Midbrain (tissue), 1 donor: Measurements from ENCODE around the gene TM4SF18.

Source experiments
- DNase-seq: peaks from one replicate; lab custom pipeline; 2025; lab: John Stamatoyannopoulos, UW

The TM4SF18 gene

DNA sequence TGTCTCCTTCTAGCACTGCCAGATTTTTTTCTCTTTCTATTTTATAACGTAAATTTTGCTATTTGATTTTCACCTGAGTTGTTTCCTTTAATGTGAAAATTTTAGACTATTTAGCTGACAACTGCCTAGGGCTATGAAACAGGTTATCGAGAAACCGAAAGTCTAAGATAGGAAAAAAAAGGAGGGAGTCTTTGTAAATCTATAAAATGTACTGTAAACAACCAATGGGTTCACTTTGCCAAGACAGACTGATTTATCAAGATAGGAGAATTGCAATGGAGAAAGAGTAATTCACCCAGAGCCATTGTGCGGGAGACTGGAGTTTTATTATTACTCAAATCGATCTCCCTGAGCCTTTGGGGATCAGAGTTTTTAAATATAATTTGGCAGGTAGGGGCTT is 50.0 kb downstream of the TM4SF18 start:
- no peak for DNase-seq

DNA sequence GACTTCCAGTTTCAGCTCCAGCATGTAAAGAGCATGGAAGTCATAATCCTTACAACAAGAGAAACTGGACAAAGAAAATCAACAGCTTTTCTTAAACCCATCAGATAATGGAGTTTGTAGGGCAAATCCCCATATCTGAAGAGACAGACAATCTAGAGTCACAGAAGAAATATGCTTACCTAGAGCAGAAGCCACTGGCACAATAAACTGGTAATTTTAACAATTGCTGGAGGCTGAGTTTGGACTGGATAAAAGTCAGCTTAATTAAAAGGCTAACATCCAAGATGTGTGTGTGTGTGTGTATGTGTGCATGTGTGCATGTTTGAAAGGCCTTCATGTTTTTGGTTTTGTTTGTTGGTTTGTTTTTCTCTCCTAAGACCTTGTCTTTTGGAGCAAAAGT is 50.6 kb downstream of the TM4SF18 start:
- DNase-seq, result no peak

DNA sequence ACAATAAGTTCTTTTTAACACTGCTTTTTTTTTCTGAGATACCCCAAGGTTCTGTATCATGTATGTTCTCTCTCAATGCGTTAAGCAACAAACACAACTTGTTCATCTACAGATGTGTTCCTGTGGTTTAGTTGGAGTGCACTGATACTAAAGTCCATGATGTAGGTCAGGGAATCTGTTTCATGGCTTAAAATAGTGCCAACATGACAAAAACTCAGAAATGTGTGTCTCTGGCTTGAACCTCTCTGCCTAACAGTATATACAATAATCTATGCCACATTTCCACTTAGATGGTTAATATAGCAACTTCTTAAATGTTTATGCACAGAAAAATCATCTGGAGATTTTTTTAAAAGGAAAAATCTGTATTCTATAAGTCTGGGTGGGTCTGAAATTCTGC is 51.1 kb downstream of the TM4SF18 start:
- DNase-seq, result no peak

DNA sequence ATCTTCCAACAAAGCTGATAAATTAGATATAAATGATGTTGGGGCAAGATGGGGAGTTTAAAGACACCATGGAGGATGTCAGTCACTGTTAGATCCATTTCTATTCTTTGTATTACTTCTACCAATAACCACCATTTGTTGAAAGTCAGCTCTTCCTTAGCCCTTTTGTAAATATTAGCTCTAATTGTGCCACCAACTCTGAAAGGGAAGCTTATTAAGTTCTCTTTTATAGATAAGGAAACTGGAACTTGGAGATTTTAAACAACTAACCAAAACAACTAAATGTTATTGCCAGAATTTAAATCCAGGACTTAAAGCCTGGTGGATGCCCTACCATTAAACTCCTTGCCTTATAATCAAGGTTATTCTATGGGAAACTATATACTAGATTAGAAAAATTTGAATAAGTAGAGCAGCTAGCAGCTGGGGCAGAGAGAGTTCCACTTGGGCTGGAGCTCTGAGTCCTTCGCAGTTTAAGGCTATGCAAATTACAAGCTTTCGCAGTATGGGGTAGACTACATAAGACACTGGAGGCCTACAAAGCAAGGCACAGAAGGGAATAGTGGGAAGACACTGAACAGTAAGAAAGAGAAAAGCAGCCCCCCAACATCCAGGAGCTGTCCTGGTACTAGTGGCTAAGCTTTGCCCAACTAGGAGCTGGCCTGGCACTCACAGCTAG is 52.6 kb downstream of the TM4SF18 start:
- DNase-seq, result no peak

DNA sequence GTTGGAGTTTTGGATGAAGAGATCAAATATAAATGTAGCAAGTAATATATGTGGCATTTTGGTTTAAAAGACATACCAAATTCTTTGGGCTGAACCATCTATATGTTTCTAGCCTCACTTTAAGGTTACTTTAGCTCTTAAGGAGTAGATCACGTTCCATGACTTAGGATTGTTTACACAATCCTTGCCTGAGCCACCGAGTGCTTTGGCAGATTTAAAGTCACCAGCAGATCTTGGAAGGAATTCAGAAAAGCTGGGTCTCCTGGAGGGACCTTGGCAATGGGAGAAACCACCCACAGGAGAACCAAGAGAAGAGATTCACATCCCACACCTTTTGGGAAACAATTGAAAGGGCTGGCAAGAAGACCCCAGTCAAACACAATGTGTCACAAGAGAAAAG is 54.5 kb downstream of the TM4SF18 start:
- DNase-seq, result no peak

DNA sequence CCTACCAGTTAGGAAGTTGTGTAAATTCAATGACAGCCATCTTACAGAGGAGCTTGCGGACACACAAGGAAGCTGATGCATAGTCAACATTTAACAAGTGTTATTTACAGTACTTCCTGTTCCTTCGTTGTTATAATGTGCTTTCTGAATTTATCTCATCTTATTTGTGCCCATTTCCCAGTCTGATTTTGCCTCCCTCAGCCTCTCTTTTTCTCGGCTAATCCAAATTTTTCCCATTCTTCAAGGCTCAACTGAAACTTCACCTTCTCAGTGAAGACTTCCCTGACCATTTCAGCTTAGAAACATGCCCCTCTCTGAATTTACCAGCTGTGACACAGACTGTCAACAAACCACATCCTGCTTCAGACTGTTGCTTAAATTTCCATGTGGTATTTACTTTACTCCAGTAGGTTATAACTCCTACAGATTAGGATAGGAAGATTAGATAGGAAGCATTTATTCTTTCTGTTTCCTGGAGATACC is 56.1 kb downstream of the TM4SF18 start:
- DNase-seq, result no peak

DNA sequence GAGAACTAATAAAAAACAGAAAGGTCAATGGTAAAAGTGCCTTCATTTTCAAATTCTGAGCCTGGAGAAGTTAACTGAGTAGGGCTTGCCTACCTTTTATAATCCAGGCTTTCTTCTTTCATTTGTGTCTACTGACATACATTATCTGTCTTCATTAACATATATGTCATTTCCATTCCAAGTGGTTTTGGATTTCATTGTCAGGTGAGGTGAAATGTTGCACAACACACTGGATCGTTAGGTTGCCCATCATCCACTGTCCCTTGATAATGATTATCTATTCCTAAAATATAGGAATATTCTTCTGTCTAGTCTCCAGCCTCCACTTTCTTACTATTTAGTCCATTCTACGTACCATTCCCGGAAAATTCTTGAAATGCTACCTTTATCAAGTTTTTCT is 56.8 kb downstream of the TM4SF18 start:
- DNase-seq, result no peak

DNA sequence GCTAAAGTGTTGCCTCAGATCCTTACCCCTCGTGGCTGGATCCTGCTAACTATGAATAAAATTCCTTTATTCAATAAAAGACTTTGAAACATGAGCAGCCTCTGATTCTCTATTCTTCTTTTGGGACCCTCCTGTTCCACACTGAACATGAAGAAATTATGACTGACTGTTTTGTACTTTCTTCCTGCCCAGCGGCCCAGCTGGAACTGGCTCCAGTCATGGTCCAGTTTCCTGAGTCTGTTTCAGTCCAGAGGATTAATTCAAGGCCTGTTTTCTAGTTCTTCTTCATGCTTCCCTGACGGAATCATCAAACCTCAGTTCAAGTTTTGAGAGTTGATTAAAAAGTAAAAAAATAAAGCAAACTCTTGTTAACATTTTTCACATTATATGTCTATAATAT is 59.2 kb downstream of the TM4SF18 start:
- DNase-seq, result no peak

DNA sequence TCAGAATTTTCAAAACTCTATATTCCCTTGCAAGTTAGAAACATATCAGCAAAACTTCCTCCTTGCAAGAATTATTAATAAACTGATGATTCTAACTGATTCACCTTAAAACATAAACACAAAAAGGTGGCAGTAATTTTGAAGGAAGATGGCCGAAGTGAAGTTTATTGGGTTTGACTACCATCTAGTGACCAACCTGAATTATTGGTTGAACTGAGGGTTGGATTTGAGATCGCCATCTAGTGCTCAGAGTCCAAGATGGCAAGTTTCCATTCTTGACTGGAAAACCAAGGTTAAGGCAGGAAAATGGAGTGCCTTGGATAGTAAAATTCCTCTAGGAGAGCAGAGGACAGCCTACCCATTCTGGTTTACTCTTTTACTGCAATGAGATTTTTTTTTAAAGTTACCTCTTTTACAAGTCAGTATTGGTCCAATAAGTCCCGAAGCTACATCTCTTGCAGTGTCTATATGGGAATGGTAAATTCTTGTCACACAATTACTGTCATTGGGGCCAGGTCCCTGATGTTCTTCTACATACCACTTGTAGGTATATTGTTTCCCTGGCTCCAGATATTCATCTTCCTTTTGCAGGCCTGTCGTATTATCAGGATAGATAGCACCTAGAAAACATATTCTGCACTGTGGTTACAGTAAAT is 60.2 kb downstream of the TM4SF18 start:
- peak; percentile 87 for DNase-seq

DNA sequence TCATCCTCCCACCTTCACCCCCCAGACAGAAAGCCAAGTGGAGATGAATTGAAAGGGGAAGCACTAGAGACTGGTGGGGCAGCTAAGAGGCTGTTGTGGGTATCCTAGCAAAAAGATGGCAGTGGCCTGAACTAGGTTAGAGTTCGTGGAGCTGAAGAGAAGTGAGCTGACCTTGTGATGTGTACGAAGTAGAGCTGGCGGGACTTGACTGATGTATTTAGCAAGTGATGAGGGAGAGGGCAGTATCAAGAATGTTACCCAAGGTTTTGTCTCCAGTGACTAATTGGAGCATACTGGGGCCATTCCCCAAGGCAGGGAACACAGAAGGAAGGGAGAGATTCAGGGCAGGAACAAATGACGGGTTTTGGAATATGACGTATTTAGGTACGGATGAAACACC is 61.8 kb downstream of the TM4SF18 start:
- no peak for DNase-seq

DNA sequence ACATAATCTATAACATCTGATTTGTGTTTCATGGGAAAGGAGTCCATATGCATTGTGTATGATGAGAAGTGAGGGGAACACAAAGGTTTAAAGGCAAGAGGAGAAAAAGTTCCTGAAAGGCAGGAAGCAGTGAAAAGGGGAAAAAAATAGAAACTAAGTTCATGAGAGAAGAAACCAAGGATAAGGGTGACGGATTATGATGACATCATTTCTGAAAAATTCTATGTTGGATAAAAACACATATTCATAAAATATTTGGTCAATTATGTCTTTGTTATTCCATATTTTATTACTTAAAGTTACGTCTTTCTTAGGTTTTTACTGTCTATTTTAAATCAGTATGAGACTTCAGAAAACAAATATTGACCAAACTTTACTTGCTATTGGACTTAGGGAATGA is 63.3 kb downstream of the TM4SF18 start:
- no peak for DNase-seq

DNA sequence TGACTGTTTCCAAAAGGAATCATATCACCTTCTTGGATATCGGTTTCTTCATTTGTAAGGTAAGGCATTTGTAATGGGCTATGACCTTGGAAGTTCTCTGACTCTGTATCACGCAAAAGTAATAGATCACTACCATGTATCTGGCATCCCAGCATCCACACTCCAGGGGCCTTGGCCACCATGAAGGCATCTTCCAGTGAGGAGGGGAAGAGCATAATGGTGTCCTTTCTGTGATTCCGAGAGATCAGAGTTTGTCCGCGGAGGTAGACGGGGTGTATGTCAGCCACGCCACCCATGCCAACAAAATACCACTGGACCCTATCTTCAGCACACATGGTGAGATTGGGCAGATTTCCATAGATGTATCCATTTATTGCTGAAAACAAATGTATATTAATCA is 63.7 kb downstream of the TM4SF18 start:
- DNase-seq, result no peak
